Measurements from ENCODE around the gene CDYL. TPM values are rescaled to one million over a fixed set of nuclear protein-coding genes. Genes with fewer than 3 reads are reported as not detected.

Gene CDYL
- total and polyA plus RNA-seq, 2 of the 4 experiments (the other 2 are of a cell fraction): 14.2 to 92.1 TPM

GRCh38 chr6:4849226-4850022 is 73.2 kb downstream of the CDYL start:
- Histone ChIP-seq H2BK15ac (ENCODE audit: low read depth, low read length) (no peak overlapping the region), H3K23ac (ENCODE audit: low read depth, low read length) (no peak overlapping the region), H2BK20ac (ENCODE audit: low read depth, low read length) (no peak overlapping the region), H3K27me3 (ENCODE audit: control insufficient read depth, insufficient read depth, low read length) (no peaks in the 10 kb centered on the region), H3K4me3 (ENCODE audit: insufficient read depth, low read depth, low read length) (no peak overlapping the region), H3K18ac (ENCODE audit: low read depth, low read length) (no peak overlapping the region), H3K27ac (ENCODE audit: insufficient read depth, low read length) (no peak overlapping the region), H4K5ac (ENCODE audit: low read depth, low read length) (no peak overlapping the region), H3K4me1 (ENCODE audit: control insufficient read depth, insufficient read depth, low read length) (no peaks in the 10 kb centered on the region; the same call in 1 of the 2 replicates), H3K36me3 (ENCODE audit: control insufficient read depth, insufficient read depth, low read length) (peaks cover under 1% of the 10 kb centered on the region; the same call in 1 of the 2 replicates), H2BK120ac (ENCODE audit: low read depth, low read length) (no peak overlapping the region), H4K91ac (ENCODE audit: insufficient read depth, low read depth, low read length) (no peak overlapping the region), H3K14ac (replicated peaks; ENCODE audit: low read depth, low read length) (no peak overlapping the region), H3K9me3 (ENCODE audit: control insufficient read depth, insufficient read depth, low read length) (peaks cover 6% of the 10 kb centered on the region), H3K9ac (ENCODE audit: low read depth, low read length) (no peak overlapping the region), H2AK5ac (ENCODE audit: low read depth, low read length) (no peak overlapping the region), H3K79me1 (ENCODE audit: low read depth in 1 of 2, low read length in 2 of 2) (peaks cover 45 to 68% of the 10 kb centered on the region in 2 experiments), H3K4me2 (ENCODE audit: low read depth, low read length) (no peak overlapping the region), H3K4ac (ENCODE audit: low read depth, low read length) (no peak overlapping the region), H2AFZ (replicated peaks; ENCODE audit: low read length, poor library complexity) (no peak overlapping the region), H2BK5ac (ENCODE audit: low read depth, low read length, poor library complexity, severe bottlenecking) (no peak overlapping the region), H3K9me1 (ENCODE audit: insufficient read depth, low read length) (peaks cover 15% of the 10 kb centered on the region), H2AK9ac (replicated peaks; ENCODE audit: low read depth, low read length, poor library complexity) (no peak overlapping the region), H4K8ac (ENCODE audit: low read depth in 2 of 2, low read length in 2 of 2) (no peak overlapping the region), H3K56ac (ENCODE audit: extremely low read depth, insufficient read depth, low read length) (no peak overlapping the region), H4K20me1 (ENCODE audit: insufficient read depth, low read length) (peaks cover 70% of the 10 kb centered on the region)
- in situ Hi-C loops (cut with MboI; ENCODE audit: low sequenced_read_pairs): no loop called here
- ATAC-seq (ENCODE audit: low read depth): peak; percentile 46; the same call in 1 of the 2 replicates
- ChIA-PET POLR2A (ENCODE audit: unreplicated experiment) (no interaction called here), CTCF (interaction anchor here (0.6 to 0.7 kb wide), 2 partner anchors 94 to 312 kb away, joined by 3 to 6 read pairs; no protein-coding TSS in a partner anchor)
- dilution Hi-C loops (cut with HindIII; ENCODE audit: low sequenced_read_pairs, unreplicated experiment): no loop called here
- intact Hi-C loops (cut with micrococcal nuclease): no loop called here
- WGBS, 2 experiments (ENCODE audit: extremely low coverage in 2 of 2, insufficient read length in 1 of 2): no CpG with 5 or more reads among the region's 4 CpGs
- TF ChIP-seq RFX5 (IDR thresholded peaks at IDR 0.05; ENCODE audit: low read depth, low read length): no peak
- TF ChIP-seq USF2 (IDR thresholded peaks at IDR 0.05; ENCODE audit: low read depth, low read length): no peak
- no peak for TF ChIP-seq RAD21 (IDR thresholded peaks at IDR 0.05; ENCODE audit: low read length)
- TF ChIP-seq POLR2A (IDR thresholded peaks at IDR 0.05; ENCODE audit: low read depth, low read length): no peak
- no peak for TF ChIP-seq ELK1 (IDR thresholded peaks at IDR 0.05; ENCODE audit: borderline replicate concordance, low read depth, low read length)
- no peak for TF ChIP-seq MXI1 (IDR thresholded peaks at IDR 0.05; ENCODE audit: borderline replicate concordance, low read depth, low read length)
- TF ChIP-seq NFE2L2 (IDR thresholded peaks at IDR 0.05; ENCODE audit: low read depth, low read length): no peak
- TF ChIP-seq CEBPB (IDR thresholded peaks at IDR 0.05; ENCODE audit: low read depth, low read length): no peak
- no peak for TF ChIP-seq FOS (IDR thresholded peaks at IDR 0.05; ENCODE audit: low read depth, low read length)
- no peak for TF ChIP-seq CTCF (conservative IDR thresholded peaks at IDR 0.05; ENCODE audit: low read depth, low read length)
- TF ChIP-seq BHLHE40 (IDR thresholded peaks at IDR 0.05; ENCODE audit: low read depth, low read length): no peak
- no peak for TF ChIP-seq MAFK (IDR thresholded peaks at IDR 0.05; ENCODE audit: low read depth, low read length)
- TF ChIP-seq SMC3 (IDR thresholded peaks at IDR 0.05; ENCODE audit: low read depth, low read length): no peak
- TF ChIP-seq MAZ (IDR thresholded peaks at IDR 0.05; ENCODE audit: borderline replicate concordance, low read depth, low read length): no peak
- peak; percentile 10 for DNase-seq
- no TSS peak for BruUV-seq (replicated peaks)

Data from IMR-90 (cell line).